Mucosa of rectum (tissue), 2 donors: ENCODE measurements around the gene GUCY2D.
A peak's percentile ranks its signal among the peaks of the same experiment; 100 is the strongest.

Experiments used
- H3K27ac ChIP-seq, 2 donors: one replicate each; pipeline ENCODE4 v1.7.0; 2013; ENCODE audit warnings: inconsistent platforms in 2 of 2, low read depth in 2 of 2, low read length in 2 of 2
- H3K27me3 ChIP-seq, 2 donors: one replicate each; pipeline ENCODE4 v1.7.0; 2013; ENCODE audit warnings: low read length in 2 of 2; ENCODE audit not compliant: control insufficient read depth in 2 of 2, insufficient read depth in 2 of 2
- H3K36me3 ChIP-seq, 2 donors: one replicate each; pipeline ENCODE4 v1.7.0; 2013; ENCODE audit warnings: low read length in 2 of 2; ENCODE audit not compliant: control insufficient read depth in 2 of 2, insufficient read depth in 2 of 2
- H3K4me1 ChIP-seq, 2 donors: one replicate each; pipeline ENCODE4 v1.7.0; 2013; ENCODE audit warnings: low read length in 2 of 2, mild to moderate bottlenecking in 1 of 2; ENCODE audit not compliant: control insufficient read depth in 2 of 2, insufficient read depth in 2 of 2
- H3K4me3 ChIP-seq, 2 donors: one replicate each; pipeline ENCODE4 v1.7.0; 2013; ENCODE audit warnings: low read length in 2 of 2
- H3K9ac ChIP-seq, 2 donors: one replicate each; pipeline ENCODE4 v1.7.0; 2013; ENCODE audit warnings: low read length in 2 of 2, low read depth in 1 of 2, mild to moderate bottlenecking in 1 of 2
- H3K9me3 ChIP-seq, 2 donors: one replicate each; pipeline ENCODE4 v1.7.0; 2013; ENCODE audit warnings: low read length in 2 of 2; ENCODE audit not compliant: control insufficient read depth in 2 of 2
- donor health status: healthy.
- donor health status: Normal muscosa, but diverticular disease.

The GUCY2D gene

DNA sequence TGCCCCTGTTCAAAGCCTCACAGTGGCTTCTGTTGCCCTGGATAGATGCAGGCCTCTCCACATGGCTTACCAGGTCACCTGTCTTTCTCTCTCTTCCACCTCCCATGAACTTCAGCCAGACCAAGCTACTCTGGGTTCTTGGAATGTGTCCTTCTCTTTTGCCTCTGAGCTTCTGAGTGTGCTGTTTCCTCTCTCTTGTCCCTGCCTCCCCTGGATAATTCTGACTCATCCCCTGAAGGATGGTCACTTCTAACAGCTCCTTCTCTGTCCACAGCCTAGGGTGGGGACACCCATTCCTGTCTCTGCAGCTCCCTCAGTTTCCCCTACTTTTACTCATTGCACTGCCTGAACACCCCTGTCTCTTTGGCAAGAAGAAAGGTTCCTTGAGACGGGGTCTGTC lies 2.9 kb downstream of the GUCY2D start:
- peaks cover 25 to 34% of the 10 kb centered on the region in 2 donors for H3K27me3 ChIP-seq
- no peak overlapping the region for H3K9ac ChIP-seq
- no peaks in the 10 kb centered on the region for H3K4me1 ChIP-seq
- no peak overlapping the region for H3K27ac ChIP-seq
- no peak overlapping the region for H3K4me3 ChIP-seq
- no peaks in the 10 kb centered on the region for H3K9me3 ChIP-seq
- H3K36me3 ChIP-seq = no peaks in the 10 kb centered on the region

DNA sequence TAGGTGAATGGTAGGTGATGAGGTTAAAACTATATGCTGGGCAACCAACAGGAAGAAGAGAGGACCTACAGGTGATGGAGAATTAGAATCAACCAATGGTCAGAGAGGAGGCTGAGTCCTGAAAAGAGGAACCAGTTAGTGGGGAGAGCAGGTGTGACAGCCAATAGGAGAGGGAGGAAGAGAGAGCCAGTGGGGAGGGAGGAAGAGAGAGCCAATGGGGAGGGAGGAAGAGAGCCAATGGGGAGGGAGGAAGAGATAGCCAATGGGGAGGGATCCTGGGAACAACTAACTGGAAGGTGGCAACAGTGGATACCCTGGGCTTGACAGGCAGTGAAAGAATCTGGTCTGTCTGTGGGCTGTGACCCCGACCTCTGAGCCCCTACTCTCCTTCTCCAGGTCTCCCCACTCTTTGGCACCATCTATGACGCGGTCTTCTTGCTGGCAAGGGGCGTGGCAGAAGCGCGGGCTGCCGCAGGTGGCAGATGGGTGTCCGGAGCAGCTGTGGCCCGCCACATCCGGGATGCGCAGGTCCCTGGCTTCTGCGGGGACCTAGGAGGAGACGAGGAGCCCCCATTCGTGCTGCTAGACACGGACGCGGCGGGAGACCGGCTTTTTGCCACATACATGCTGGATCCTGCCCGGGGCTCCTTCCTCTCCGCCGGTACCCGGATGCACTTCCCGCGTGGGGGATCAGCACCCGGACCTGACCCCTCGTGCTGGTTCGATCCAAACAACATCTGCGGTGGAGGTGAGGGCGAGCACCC lies 3.7 kb downstream of the GUCY2D start:
- H3K4me3 ChIP-seq = no peak overlapping the region
- no peak overlapping the region for H3K27ac ChIP-seq
- H3K9me3 ChIP-seq = no peaks in the 10 kb centered on the region
- H3K4me1 ChIP-seq = no peaks in the 10 kb centered on the region
- no peak overlapping the region for H3K9ac ChIP-seq
- H3K36me3 ChIP-seq = no peaks in the 10 kb centered on the region
- H3K27me3 ChIP-seq = peaks cover 21 to 34% of the 10 kb centered on the region in 2 donors

DNA sequence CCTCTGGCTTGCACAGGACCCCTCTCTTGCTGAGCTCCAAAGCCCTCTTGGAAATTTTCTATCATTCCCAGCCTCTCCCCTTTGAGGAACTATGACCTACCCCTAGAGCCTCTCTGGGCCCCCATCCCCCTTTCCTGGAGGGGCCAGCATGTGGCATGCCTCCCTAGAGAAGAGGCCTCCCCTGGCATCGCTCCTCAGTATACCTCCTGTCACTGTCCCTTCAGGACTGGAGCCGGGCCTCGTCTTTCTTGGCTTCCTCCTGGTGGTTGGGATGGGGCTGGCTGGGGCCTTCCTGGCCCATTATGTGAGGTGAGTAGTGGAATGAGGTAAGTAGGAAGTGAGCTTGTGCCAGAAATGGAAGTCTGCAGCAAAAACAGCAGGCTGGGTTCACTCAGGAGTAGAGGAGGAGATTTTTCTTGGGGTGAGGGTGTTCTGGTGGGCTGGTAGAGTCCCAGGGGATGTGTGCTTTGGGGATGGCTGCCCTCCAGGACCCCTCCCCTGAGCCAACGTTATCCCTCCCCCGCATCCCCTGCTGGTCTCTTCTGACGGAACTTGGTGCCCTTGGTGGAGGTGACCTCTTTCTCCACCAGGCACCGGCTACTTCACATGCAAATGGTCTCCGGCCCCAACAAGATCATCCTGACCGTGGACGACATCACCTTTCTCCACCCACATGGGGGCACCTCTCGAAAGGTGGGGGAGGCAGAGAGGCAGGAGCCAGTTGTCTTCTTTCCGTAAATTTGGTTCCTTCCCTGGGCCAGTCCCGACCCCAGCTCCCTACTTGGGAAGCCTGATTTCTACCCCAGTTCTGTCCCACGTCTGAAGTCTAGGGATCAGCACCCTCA lies 4.6 kb downstream of the GUCY2D start:
- Histone ChIP-seq H3K4me3 (no peak overlapping the region), H3K36me3 (no peaks in the 10 kb centered on the region), H3K27me3 (peaks cover 21 to 31% of the 10 kb centered on the region in 2 donors), H3K9me3 (no peaks in the 10 kb centered on the region), H3K9ac (no peak overlapping the region), H3K4me1 (no peaks in the 10 kb centered on the region), H3K27ac (no peak overlapping the region)

- Histone ChIP-seq H3K9ac (no peak overlapping the region), H3K27ac (no peak overlapping the region), H3K36me3 (no peaks in the 10 kb centered on the region), H3K27me3 (peaks cover 17 to 24% of the 10 kb centered on the region in 2 donors), H3K4me1 (no peaks in the 10 kb centered on the region), H3K9me3 (no peaks in the 10 kb centered on the region), H3K4me3 (no peak overlapping the region)
Observed at GRCh38 chr17:8007836-8008235, 5.4 kb downstream of the GUCY2D start.

DNA sequence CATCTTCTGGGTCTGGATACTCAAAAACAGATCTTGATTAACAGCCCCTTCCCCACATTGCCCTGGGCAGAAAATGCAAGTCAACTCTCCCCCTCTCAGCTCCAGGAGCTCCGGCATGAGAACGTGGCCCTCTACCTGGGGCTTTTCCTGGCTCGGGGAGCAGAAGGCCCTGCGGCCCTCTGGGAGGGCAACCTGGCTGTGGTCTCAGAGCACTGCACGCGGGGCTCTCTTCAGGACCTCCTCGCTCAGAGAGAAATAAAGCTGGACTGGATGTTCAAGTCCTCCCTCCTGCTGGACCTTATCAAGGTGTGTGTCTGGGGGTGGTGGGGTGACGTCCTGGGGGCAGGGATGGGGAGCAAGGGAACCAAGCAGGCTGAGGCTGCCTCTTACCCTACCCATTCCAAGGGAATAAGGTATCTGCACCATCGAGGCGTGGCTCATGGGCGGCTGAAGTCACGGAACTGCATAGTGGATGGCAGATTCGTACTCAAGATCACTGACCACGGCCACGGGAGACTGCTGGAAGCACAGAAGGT lies 9.7 kb downstream of the GUCY2D start:
- Histone ChIP-seq H3K4me1 (peaks cover 10 to 11% of the 10 kb centered on the region in 2 donors), H3K9me3 (no peaks in the 10 kb centered on the region), H3K36me3 (no peaks in the 10 kb centered on the region), H3K9ac (no peak overlapping the region), H3K27me3 (peaks cover 3 to 9% of the 10 kb centered on the region in 2 donors), H3K4me3 (no peak overlapping the region), H3K27ac (no peak overlapping the region)

- no peak overlapping the region for H3K9ac ChIP-seq
Observed at GRCh38 chr17:8012996-8013640, 10.7 kb downstream of the GUCY2D start.

DNA sequence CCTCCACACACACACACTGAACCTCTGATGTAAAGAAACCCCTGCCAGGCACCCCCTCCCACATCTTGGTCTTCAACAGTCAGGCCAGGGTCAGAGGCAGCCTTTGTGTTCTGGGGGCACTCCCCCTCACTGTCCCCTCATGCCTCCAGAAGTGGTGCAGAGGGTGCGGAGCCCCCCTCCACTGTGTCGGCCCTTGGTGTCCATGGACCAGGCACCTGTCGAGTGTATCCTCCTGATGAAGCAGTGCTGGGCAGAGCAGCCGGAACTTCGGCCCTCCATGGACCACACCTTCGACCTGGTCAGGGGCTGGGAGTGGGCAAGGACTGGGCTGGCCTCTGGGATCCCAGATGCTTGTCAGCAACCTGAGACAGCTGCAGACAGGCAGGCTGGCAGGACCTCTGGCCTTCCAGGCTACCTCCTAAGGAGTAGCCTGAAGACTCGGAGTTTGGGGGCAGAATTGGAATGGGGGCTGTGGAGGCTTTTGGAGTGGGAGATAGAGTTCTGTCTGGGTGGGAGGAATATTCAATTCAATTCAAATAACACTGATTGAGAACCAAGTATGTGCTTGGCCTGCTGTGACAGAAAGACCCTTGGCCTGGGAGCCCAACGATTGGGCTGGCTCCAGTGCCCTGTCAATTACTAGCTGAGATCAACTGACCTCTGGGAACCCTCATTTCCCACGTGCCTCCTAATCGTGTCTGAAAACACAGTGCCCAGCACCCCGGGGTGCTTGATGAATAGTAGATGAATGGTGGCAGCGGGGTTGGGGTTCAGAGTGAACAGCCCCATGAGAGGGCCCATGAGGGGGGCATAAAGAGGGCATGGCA lies 11.5 kb downstream of the GUCY2D start:
- H3K36me3 ChIP-seq = no peaks in the 10 kb centered on the region
- H3K27me3 ChIP-seq = peaks cover 5 to 9% of the 10 kb centered on the region in 2 donors
- no peak overlapping the region for H3K4me3 ChIP-seq
- no peak overlapping the region for H3K9ac ChIP-seq
- no peaks in the 10 kb centered on the region for H3K9me3 ChIP-seq
- H3K27ac ChIP-seq = no peak overlapping the region
- H3K4me1 ChIP-seq = peaks cover 10 to 13% of the 10 kb centered on the region in 2 donors

More at GRCh38 chr17:8012996-8013640, 10.7 kb downstream of the GUCY2D start:
- H3K27ac ChIP-seq = no peak overlapping the region
- no peak overlapping the region for H3K4me3 ChIP-seq
- H3K9me3 ChIP-seq = no peaks in the 10 kb centered on the region
- H3K27me3 ChIP-seq = peaks cover 5 to 9% of the 10 kb centered on the region in 2 donors
- H3K36me3 ChIP-seq = no peaks in the 10 kb centered on the region
- peaks cover 10 to 13% of the 10 kb centered on the region in 2 donors for H3K4me1 ChIP-seq

GRCh38 chr17:8014558-8014850 lies 12.1 kb downstream of the GUCY2D start:
- peaks cover 5 to 9% of the 10 kb centered on the region in 2 donors for H3K27me3 ChIP-seq
- H3K9me3 ChIP-seq = no peaks in the 10 kb centered on the region
- peaks cover 10 to 13% of the 10 kb centered on the region in 2 donors for H3K4me1 ChIP-seq
- no peak overlapping the region for H3K4me3 ChIP-seq
- no peak overlapping the region for H3K27ac ChIP-seq
- H3K36me3 ChIP-seq = no peaks in the 10 kb centered on the region
- no peak overlapping the region for H3K9ac ChIP-seq

GRCh38 chr17:8015236-8015956 lies 13.0 kb downstream of the GUCY2D start:
- Histone ChIP-seq H3K9ac (peak overlapping the region in 1 of 2 donors; percentile 52), H3K4me1 (peaks cover 10 to 13% of the 10 kb centered on the region in 2 donors), H3K4me3 (peak overlapping the region in 1 of 2 donors; percentile 58), H3K27ac (no peak overlapping the region), H3K27me3 (peaks cover 5 to 9% of the 10 kb centered on the region in 2 donors), H3K9me3 (no peaks in the 10 kb centered on the region), H3K36me3 (no peaks in the 10 kb centered on the region)
